ENCODE results near the gene MRPL43.

MRPL43 gene

DNA sequence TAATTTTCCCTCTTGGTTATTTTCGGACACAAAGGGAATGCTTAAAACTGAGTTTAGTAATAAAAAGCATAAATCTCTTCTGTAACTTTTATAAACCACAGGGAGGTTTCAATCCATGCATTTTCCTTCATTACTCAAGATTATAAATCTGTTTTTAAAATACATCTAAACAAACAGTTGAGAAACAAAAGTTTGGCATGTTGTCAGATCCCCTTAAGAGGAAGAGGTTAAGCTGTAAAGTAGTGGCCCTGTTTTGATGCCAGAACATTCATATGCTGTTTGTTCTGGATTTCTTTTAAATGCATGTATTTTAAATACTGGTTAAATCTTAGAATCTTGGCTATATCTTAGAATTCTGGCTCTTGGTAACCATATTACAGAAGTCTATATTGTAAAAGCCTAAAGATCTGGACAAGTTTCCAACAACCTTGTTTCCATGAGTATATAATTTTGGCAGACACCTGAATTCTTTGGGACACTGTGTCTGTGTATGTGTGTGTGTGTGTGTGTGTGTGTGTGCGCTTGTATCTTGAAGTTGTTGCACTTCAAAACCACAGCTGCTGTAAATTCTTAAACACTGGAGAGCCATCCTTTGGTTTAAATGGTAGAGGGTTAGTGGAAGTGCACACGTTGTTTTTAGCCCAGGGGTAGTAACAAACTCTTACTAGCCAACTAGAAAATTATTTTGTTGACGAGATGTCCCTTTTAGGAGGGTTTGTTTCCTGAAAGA is 24.8 kb downstream of the MRPL43 start:
- DNase-seq, result no peak

DNA sequence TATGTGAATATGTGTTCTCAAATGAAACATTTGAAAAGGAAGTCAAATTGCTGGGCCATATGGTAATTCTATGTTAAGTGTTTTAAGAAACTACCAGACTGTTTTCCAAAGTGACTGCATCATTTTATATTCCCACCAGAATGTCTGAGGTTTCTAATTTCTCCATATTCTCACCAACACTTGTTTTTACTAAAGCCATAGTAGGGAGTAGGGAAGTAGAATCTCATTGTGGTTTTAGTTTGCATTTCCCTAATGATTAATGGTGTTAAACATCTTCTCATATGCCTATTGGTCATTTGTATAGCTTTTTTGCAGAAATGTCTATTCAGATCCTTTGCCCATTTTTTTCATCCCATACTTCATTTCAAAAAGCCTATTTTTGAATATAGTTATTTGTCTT is 27.0 kb downstream of the MRPL43 start:
- DNase-seq, result no peak

DNA sequence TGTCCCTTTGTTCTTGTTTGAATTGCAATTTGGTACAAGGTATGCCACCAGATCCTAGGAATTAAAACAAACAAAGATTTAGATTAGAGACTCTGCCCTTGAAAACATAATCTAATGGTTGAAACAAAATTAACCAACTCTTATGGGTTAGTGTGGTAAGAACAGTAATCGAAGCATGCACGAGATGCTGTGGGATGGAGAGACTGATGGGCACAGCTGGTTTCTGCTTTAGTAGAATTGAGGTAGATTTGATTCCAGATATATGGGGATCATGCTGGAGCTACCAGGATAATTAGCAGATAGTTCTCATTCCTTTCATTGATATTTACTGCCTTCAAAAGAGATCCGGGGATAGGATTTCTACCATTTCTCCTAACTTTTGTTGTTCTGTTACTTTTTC is 38.4 kb downstream of the MRPL43 start:
- DNase-seq, result no peak

DNA sequence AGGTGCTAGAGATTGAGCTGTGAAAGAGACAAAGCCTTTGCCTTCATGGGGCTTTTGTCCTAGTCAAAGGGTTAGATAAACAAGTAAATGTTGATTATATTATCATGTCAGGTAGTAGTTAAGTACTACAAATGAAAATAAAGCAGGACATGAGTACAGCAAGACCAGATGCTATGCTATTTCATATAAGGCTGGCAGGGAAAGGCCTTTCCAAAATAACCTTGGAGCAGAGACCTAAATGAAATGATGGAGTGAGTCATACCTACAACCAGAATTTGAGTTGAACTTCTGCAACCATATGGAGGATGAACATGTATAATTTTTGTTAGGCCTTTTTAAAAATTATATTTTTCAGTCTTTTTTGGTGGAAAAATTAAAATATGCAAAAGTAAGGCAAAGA is 41.5 kb downstream of the MRPL43 start:
- no peak for DNase-seq

DNA sequence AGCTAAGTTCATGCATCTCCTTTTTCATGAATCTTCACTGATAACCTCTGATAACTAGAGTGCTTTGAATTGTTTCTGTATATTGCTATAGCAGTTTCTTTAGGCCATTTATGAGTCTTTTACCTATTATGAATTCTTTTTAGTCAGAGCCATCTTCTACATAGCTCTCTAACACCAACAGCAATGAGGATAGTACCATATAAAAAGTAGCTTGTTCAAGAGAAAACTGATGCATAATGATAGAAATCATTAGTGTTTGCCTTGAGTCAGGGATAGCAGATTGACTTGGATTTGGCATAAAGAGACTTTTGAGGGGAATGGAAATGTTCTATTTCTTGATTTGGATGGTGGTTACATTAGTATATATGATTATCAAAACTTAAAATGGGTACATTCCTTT is 43.8 kb downstream of the MRPL43 start:
- no peak for DNase-seq

DNA sequence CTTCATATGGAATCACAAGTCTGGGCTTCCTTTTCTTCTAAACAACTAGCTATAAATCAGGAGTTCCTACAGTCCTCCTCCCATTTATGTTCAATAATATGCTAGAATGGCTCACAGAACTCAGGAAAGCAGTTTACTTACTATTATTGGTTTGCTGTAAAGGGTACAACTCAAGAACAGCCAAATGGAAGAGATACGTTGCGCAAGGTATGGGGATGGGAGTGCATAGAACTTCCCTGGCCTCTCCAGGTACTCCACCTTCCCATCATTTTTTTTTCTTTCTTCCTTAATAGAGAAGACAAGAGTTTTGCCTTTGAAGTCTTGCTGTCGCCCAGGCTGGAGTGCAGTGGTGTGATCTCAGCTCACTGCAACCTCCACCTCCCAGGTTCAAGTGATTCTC is 45.1 kb downstream of the MRPL43 start:
- DNase-seq, result no peak

DNA sequence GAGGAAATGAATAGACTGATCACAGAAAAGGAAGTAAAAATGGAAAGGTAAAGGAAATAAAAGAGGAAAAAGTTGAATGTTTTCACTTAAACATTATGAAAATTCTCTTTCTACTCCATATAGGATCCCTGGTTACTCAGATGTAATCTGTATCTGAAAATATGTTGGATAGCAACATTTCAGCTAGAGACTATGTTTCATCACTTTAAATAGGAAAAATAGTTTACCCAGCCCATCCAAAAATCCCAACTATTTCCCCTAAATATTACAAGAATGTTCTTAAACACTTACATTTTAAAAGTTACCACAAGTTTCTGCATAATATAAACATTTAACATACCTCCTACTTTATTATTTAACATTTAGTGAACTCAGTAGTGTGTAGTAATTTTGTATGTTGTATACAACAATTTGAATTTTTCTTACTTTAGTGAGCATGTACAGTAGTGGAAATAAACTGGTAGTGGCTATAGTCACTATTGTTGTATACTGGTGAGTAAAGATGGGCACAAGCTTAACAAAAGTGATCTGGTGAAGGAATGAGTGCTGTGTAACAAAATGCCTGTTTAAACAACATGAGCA is 47.4 kb downstream of the MRPL43 start:
- DNase-seq, result no peak
